Endodermal cell (in vitro differentiated cells): ENCODE results near the gene PHOSPHO1. TPM values are rescaled to one million over a fixed set of nuclear protein-coding genes. Genes with fewer than 3 reads are reported as not detected.

ENCODE experiments used
- DNase-seq: peaks from one replicate; pipeline ENCODE4 v3.0.0-alpha.2; 2017
- H3K27ac ChIP-seq: 2 replicates; pipeline ENCODE4 v1.5.1; 2013; ENCODE audit warnings: mild to moderate bottlenecking, low read depth, low read length, moderate library complexity
- H3K27me3 ChIP-seq: 2 replicates; pipeline ENCODE4 v1.6.1; 2013; ENCODE audit warnings: mild to moderate bottlenecking, low read length, moderate library complexity; ENCODE audit not compliant: insufficient read depth, control insufficient read depth, poor library complexity, severe bottlenecking
- H3K36me3 ChIP-seq: 2 replicates; pipeline ENCODE4 v1.7.0; 2013; ENCODE audit warnings: mild to moderate bottlenecking, low read length, moderate library complexity; ENCODE audit not compliant: control insufficient read depth, insufficient read depth
- H3K4me1 ChIP-seq: one replicate; pipeline ENCODE4 v1.7.0; 2013; ENCODE audit warnings: low read length; ENCODE audit not compliant: control insufficient read depth, insufficient read depth
- H3K4me3 ChIP-seq: 2 replicates; pipeline ENCODE4 v1.5.1; 2013; ENCODE audit warnings: mild to moderate bottlenecking, low read length, moderate library complexity
- H3K9ac ChIP-seq: 2 replicates; pipeline ENCODE4 v1.6.1; 2013; ENCODE audit warnings: mild to moderate bottlenecking, low read length, moderate library complexity; ENCODE audit not compliant: poor library complexity, severe bottlenecking; ENCODE audit errors: extremely low read depth
- H3K9me3 ChIP-seq: 2 replicates; pipeline ENCODE4 v1.6.1; 2013; ENCODE audit warnings: mild to moderate bottlenecking, low read length, moderate library complexity; ENCODE audit not compliant: control insufficient read depth
- H3K27ac Mint-ChIP-seq: 2 replicates; pipeline ENCODE4 v1.8.0; 2020; ENCODE audit warnings: mixed read lengths
- H3K27me3 Mint-ChIP-seq: 2 replicates; pipeline ENCODE4 v1.8.0; 2021; ENCODE audit warnings: mild to moderate bottlenecking, mixed read lengths; ENCODE audit not compliant: insufficient read depth
- H3K36me3 Mint-ChIP-seq: 2 replicates; pipeline ENCODE4 v1.8.0; 2020; ENCODE audit warnings: low read depth, mixed read lengths
- H3K4me1 Mint-ChIP-seq: 2 replicates; pipeline ENCODE4 v1.8.0; 2020; ENCODE audit warnings: mixed read lengths
- H3K4me3 Mint-ChIP-seq: 2 replicates; pipeline ENCODE4 v1.8.0; 2020; ENCODE audit warnings: mild to moderate bottlenecking, moderate library complexity, mixed read lengths
- H3K9me3 Mint-ChIP-seq: 2 replicates; pipeline ENCODE4 v1.8.0; 2020; ENCODE audit warnings: mild to moderate bottlenecking, mixed read lengths
- CTCF ChIP-seq: fragments of 200-600 bp; sonication (generic); conservative IDR thresholded peaks from 2 replicates; pipeline ENCODE4 v1.5.0; 2021; ENCODE audit warnings: antibody characterized with exemption, mild to moderate bottlenecking
- WGBS, 2 experiments: methylation state at CpG; one replicate each; pipeline versions ENCODE4 v1.1.5 to v1.1.7; 2013; ENCODE audit warnings: missing lambda C conversion rate in 2 of 2, mixed read lengths in 1 of 2; ENCODE audit not compliant: insufficient coverage in 1 of 2, insufficient read length in 1 of 2; 5-methylcytosine and 5-hydroxymethylcytosine counted together
- total RNA-seq, 2 donors: library from RNA; stranded (reverse); fragmentation: NEBNext Ultra II Directional in 1 of 2; extraction: Animal tissue kit (Norgen Biotek cat#: 25700) in 1 of 2; gene quantifications; 2 replicates in 1 of 2; 3 replicates in 1 of 2; pipeline ENCODE4 v1.2.1, GENCODE V29; 2021

PHOSPHO1 gene
- total RNA-seq, 2 donors from 2014 or later, result 0.82 to 1.3 TPM

GRCh38 chr17:49260817-49261291, 30.3 kb upstream of the PHOSPHO1 start:
- Mint-ChIP-seq H3K27ac (no peak overlapping the region), H3K4me1 (no peaks in the 10 kb centered on the region), H3K27me3 (peaks cover 26% of the 10 kb centered on the region), H3K4me3 (peak overlapping the region; percentile 61), H3K9me3 (no peaks in the 10 kb centered on the region), H3K36me3 (no peaks in the 10 kb centered on the region)
- Histone ChIP-seq H3K4me1 (no peaks in the 10 kb centered on the region), H3K27me3 (peaks cover 18% of the 10 kb centered on the region), H3K9me3 (no peaks in the 10 kb centered on the region), H3K9ac (no peak overlapping the region), H3K36me3 (no peaks in the 10 kb centered on the region), H3K4me3 (peak overlapping the region; percentile 69), H3K27ac (peak overlapping the region; percentile 64)
- WGBS, 2 experiments, result 58 to 62% methylated on average over 3 to 11 of the region's 11 CpGs
- TF ChIP-seq CTCF, result no peak
- no peak for DNase-seq

- Mint-ChIP-seq H3K9me3 (no peaks in the 10 kb centered on the region), H3K4me1 (no peaks in the 10 kb centered on the region), H3K36me3 (no peaks in the 10 kb centered on the region), H3K27me3 (peaks cover 26% of the 10 kb centered on the region), H3K4me3 (peak overlapping the region; percentile 61), H3K27ac (no peak overlapping the region)
- Histone ChIP-seq H3K27me3 (peaks cover 18% of the 10 kb centered on the region), H3K4me3 (peak overlapping the region; percentile 69), H3K27ac (peak overlapping the region; percentile 64), H3K9ac (no peak overlapping the region), H3K4me1 (no peaks in the 10 kb centered on the region), H3K36me3 (no peaks in the 10 kb centered on the region), H3K9me3 (no peaks in the 10 kb centered on the region)
- peak; percentile 88 for DNase-seq
- 5 to 8% methylated on average over 15 to 77 of the region's 77 CpGs for WGBS, 2 experiments
- no peak for TF ChIP-seq CTCF
Measured at GRCh38 chr17:49260011-49260816, 29.6 kb upstream of the PHOSPHO1 start.

DNA sequence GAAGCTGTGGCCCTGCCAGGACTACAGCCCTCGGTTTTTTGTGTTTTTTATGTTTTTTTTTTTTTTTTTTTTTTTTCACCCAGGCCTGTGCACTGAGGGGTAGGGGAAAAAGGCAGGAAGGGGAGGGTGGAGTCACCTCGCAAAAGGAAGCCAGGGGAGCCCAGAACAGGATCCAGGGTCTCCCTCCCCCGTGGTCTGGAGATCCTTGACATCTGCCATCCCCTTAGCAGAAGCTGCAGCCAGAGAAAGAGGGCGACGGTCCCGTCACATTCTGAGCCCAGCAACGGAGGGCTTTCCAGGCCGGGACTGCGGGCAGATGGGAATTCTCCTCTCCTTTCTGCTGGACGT, 29.1 kb upstream of the PHOSPHO1 start:
- no peaks in the 10 kb centered on the region for H3K4me1 ChIP-seq
- Mint-ChIP-seq H3K9me3 (no peaks in the 10 kb centered on the region), H3K27ac (no peak overlapping the region), H3K4me3 (peak overlapping the region; percentile 61), H3K27me3 (peaks cover 26% of the 10 kb centered on the region), H3K4me1 (no peaks in the 10 kb centered on the region), H3K36me3 (no peaks in the 10 kb centered on the region)
- no peak overlapping the region for H3K9ac ChIP-seq
- H3K27me3 ChIP-seq, result peaks cover 18% of the 10 kb centered on the region
- DNase-seq, result no peak
- no peaks in the 10 kb centered on the region for H3K36me3 ChIP-seq
- TF ChIP-seq CTCF, result no peak
- no peaks in the 10 kb centered on the region for H3K9me3 ChIP-seq
- peak overlapping the region; percentile 69 for H3K4me3 ChIP-seq
- WGBS, 2 experiments, result 38 to 46% methylated on average over 8 to 9 of the region's 10 CpGs
- H3K27ac ChIP-seq, result peak overlapping the region; percentile 64
